Measurements from ENCODE around the gene PLA2G4A.

PLA2G4A gene

DNA sequence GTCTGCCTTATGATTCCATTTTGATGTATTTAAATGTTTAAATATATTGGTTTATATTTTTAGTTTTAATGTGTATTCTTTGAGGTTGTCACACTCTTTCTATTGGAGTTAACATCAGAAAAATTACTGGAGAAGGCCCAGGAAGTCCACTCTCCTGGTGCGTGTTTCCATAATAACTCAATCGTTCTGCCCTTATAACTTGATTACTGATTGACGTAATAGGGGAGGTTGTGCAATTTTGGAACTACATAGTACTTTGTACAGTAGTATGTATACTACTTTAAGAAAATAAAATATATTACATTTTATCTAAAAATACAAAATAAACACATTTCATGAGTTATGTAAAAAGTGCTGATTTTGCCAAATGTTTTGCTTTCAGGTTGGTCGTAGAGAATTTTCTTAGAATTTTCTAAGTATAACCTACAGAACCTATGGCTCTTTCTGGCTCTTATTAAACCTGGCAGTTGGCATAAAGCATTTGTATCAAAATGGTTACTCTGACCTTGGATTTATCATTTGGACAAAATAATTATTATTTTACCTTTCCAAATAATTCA, 5.7 kb downstream of the PLA2G4A start:
- no peak for DNase-seq

DNA sequence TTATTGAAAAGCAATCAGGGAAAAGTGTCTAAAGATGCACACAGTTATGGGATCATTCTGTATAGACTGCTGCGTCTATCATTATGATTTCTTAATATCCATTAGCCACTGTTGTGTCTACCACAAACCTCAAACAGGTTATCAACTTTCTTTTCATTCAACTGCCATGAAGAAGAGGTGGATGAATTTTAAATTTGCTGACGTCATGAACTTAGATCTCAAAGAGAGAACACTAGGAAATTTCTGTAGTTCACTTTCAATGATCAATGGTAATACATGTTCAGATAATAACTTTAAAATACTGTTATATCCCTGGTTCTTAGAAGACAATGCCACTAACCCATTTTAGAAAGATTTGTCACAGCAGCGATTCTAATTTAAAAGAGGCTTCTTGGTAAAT, 6.7 kb downstream of the PLA2G4A start:
- DNase-seq: no peak

DNA sequence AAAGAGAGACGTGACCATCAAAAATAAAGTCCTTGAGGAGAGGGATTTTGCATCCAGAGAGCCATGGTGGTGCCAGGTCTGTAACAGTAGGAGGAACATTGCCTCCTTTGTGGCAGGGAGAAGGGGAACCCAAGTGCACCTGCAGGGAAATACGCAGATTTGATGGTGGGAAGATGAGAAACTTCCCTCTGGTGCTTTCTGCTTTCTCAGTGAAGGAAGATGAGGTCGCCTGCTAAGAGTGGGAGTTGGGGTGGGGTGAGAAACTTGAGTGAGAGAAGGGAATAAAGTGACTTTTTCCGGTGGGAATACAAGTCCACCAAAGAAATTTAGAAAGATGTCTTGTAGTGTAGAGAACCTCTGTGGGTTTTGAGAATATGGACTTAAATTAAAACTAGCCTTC, 9.1 kb downstream of the PLA2G4A start:
- no peak for DNase-seq

DNA sequence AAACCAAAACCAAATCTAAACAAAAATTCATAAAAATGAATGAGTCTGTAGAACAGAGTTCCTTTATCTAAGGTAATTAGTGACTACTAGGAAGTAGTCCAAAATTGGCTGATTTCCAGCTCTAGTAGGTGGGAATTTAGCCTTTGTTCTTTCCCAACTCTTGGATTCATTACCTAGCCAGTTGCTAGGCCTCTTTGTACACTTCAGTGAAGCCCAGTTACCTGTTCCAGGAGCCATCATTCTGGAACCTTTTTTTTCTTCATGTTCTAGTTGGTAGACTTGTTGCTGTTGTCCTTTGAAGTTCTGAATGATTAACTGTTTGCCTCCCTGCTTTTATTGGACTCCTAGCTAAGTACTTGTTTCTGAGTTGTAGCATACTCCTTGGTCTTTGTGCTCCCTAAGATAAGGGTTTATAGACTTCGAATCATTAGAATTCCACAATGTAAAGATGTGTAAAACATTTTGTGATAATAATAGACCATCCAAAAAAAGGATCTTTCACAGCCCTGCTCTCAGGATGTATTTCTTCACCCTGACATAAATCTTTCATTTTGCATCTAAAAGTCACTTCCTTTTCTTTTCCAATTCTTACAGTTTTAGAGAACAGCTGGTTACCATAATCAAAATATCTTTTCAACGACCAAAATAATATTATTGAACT, 9.8 kb downstream of the PLA2G4A start:
- DNase-seq: no peak

DNA sequence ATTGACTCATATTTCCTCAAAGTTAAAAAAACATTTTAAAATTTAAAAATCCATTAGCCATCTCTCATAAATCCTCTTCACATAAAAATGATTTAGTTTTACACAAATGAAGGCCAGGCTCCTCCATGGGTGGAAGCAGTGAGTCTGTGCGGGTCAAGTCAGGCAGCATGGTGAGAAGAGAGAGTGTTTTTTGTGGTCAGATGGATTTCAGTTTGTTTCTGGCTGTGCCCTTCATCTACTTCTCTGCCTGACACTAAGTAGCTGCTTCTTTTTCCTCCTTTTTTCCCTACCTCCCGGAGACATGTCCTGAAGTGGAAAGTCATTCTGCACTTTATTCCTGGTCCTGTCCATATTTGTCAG, 10.3 kb downstream of the PLA2G4A start:
- no peak for DNase-seq

DNA sequence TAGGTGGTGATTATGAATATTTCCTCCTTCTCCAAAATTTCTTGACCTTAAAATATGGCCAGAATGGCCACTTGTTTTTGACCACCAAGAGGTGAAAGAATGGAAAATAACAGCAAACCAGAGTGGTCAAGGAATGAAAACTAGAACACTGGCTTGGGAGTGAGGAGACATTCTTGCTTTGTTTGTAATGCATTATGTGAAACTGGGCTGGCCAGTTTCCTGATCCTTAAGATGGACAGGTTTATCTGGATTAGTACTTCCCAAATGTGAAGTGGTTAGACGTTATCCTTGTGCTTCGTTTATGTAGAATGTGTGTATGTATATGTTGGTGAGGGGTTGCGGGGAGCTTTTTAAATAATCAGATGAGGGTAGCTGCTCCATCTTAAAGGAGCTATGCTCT, 12.8 kb downstream of the PLA2G4A start:
- DNase-seq: no peak

DNA sequence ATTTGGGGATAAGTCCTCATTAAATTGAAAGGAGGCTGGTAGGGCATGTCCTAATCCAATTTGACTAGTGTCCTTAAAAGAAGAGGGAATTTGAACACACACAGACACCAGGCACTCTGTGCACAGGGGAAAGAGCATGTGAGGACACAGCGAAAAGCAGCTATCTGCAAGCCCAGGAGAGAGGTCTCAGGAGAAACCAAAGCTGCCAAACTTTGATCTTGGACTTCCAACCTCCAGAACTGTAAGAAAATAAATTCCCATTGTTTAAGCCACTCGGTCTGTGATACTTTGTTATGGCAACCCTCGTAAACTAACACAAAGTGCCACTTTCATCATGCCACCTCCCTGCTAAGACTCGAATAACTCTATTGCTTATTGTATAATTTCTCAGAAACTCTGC, 13.8 kb downstream of the PLA2G4A start:
- DNase-seq: no peak

DNA sequence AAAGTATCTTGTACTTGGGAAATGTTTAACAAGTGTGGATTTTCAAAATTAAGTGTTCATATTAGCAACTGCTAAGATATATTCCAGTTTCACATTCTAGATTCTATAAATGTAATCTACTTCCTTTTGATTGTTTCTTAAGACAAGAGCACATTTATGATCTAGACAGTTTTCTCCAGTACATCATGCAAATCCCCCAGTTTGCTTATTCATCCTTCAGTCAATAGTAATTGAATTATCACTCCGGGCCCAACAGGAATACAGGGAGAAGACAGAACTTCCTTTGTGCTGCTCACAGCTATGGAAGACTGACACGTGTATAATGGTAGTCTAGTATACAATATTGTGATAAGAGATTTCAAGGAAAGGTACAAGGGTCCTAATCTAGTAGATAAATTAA, 14.5 kb downstream of the PLA2G4A start:
- DNase-seq: no peak

DNA sequence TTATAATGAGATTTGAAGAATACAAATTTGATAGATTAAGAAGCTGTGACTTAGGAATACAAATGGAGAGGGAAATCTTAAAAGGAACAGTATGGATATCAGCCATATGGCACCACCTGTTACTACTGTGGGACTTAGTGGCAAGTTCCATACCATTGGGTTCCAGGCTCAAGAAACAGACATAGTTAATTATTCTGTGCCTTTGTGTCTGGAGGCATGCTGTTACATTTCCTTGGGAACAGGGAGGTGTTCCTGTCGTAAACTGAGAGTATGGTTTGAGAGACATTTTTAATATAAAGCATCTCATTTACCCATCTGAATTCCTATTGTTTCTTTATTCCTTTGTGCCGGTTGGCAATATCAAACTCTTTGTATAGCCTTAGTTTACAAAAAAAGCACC, 15.2 kb downstream of the PLA2G4A start:
- no peak for DNase-seq

DNA sequence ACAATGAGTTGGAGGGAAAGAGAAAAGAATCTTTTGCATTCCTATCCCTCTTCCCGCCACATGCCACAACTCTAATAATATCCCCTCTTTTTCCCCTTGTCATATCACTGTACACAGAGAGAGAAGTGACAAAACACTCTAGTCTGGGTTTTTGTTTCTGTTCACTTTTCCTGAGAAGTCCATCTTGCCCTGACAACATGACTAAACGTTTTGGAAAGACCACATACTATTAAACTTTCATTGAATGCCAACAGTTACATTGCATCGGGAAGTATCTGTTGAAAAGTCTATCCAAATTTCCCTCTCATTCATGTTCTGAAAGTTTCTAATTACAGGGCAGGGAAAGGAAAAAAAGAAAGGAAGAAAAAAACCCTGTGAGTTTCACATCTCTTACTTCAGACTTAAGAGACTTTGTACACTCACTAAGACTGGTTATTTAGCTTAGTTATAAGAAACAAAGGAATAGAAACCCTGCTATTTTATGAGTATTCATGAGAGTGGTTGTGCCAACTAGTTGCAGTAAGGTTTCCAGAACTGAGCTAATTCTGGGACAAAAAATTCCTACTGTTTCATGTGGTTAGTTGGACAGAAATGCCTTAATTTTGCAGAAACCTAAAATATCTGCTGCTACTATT, 16.9 kb downstream of the PLA2G4A start:
- DNase-seq: no peak

DNA sequence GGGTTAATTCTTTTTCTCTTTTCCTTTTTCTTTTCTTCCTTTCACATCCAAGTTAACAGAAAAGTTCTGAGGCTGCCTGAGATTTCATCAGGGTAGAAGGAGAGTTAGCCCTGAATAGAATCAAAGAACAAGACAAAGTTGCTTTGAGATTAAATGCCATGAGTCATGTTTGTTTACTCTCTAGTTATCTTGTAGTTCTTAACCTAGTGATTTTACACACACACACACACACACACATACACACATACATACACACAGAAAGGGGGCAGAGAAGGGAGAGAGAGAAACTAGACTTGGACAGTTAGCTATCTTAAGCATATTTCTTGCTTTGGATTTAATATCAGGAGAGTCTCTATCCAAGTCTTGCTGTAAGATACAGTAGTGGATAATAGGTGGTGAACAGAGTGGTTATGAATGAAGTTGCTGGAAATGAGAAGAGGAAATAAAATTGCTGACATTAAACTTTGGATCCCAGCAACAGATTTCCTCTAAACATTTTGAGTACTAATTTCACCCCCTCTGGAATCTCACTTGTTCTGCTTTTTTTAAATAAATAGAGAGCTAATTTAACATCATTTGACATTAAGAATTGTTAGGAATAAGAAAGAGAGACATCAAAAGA, 19.9 kb downstream of the PLA2G4A start:
- DNase-seq: no peak

DNA sequence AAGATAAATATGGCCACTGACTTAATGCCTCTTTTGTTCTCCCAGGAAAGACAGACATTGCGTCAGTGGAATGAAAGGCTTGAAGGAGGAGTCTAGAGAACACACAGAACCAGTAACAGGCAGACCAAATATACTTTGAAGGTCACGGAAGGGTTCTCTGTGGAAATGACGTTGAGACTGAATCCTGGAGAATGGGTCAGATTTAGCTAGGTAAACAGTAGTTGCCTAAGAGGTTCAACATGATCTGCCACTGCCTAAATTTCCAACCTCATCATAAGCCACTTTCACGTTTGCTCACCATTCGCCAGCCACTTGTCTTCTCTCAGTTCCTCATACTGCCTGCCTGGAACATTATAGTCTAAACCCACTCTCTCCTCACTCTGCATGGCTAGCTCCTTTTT, 20.5 kb downstream of the PLA2G4A start:
- DNase-seq: no peak

DNA sequence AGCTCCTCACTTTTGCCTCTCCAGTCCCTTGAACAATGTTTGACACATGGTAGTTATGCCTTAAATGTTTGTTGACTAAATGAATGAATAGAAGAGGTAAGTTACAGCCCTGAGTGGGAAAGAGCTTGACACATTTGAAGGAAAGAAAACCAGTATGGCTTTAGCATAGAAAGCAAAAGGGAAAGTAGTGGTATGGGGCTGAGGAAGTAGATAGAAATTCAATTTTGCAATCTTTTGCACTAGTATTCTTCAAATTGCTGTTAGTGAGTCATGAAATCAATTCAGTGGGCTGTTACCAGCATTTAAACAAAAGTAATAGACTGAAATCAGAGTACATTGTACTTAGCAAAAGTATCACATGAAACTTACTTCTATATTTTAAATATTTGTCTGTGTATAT, 21.1 kb downstream of the PLA2G4A start:
- no peak for DNase-seq

DNA sequence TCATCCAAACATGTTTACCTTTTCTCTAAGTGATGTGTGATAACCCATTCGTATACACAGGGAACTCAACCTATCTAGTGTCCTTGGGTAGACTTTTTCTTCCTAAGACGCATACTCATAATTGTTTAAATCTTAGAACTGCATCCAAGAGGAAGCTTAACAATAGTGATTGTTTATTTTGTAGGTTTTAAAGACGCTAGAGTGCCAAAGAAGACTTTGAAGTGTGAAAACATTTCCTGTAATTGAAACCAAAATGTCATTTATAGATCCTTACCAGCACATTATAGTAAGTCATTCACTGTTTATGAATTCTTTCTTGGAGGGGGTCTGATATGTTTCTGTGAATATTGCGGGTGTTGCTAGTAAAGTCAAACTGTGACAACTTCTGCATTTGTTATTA, 25.4 kb downstream of the PLA2G4A start:
- no peak for DNase-seq

DNA sequence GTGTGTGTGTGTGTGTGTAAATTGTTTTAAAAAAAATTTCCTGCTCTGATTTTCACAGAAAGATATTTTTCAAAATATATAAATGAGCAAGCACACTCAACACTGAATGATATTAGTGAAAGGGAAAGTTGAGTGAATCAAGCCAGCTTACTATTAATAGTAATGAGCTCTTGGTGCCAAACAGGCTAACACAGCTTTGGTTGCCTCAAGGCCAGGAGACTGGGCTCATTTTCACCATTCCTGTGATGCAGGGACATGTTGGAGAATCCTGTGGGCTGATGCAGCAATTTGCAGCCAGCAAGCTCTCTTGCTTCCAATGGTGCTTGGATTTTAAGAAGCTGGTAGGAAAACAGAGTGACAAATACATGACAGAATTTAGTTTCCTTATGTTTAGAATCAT, 30.2 kb downstream of the PLA2G4A start:
- no peak for DNase-seq

DNA sequence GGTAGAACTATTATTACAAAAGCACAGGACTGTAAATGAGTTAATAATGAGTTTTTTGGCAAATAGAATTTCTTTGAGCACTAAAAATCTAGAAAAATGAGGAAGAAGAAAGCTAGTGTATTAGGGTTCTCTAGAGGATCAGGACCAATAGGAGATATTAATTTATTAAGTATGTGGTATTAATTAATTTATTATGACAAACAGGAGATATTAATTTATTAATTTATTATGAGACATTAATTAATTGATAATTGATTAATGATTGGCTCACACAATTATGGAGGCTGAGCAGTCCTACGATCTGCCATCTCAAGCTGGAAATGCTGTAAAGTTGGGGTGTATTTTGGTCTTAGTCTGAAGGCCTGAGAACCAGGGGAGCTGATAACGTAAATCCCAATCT, 31.2 kb downstream of the PLA2G4A start:
- no peak for DNase-seq

DNA sequence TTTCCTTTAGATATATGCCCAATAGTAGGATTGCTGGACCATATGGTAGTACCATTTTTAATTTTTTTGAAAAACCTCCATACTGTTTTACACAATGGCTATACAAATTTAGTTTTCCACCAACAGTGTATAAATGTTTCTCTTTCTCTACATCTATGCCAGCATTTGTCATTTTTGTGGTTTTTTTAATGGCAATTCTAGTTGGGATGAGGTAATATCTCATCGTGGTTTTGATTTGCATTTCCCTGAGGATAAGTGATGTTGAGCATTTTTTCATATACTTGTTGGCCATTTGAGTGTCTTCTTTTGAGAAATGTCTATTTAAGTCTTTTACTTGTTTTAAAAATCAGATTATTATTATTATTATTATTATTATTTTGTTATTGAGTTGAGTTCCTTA, 35.5 kb downstream of the PLA2G4A start:
- no peak for DNase-seq

DNA sequence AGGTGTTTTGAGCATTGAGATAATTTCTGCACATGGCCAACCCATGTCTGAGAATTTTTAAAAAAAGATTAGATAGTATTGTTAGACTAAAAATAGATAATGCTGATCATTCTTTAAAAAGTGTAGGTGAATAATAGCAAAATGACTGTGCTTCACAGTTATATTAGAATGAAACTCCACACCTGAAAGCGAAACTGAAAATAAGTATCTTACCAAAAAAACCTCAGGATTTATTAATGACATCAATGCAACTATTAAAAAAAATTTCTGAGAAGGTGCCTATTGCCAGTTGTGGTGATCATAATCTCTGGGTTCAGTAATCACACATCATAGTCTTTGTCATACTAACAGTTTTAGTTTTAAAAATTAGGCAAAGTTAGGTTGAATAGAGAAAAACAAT, 36.5 kb downstream of the PLA2G4A start:
- DNase-seq: no peak

DNA sequence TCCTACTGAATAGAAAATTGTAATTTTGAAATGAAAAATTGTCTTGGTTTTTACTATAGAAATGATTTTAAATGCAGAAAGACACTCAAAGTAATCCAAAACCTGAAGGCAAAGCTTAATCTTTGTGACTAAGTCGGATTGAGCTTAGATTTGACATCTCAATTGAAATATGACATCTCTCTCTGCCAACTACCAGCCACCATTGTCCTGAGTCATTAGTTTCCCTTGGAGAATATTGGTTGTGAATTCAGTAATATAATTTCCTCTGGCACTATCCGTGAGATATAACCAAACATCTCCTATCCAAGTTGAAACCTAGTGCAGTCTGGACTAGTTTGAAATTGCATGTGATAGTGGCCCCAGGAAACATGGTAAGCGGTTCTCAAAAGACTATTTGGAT, 37.1 kb downstream of the PLA2G4A start:
- no peak for DNase-seq

DNA sequence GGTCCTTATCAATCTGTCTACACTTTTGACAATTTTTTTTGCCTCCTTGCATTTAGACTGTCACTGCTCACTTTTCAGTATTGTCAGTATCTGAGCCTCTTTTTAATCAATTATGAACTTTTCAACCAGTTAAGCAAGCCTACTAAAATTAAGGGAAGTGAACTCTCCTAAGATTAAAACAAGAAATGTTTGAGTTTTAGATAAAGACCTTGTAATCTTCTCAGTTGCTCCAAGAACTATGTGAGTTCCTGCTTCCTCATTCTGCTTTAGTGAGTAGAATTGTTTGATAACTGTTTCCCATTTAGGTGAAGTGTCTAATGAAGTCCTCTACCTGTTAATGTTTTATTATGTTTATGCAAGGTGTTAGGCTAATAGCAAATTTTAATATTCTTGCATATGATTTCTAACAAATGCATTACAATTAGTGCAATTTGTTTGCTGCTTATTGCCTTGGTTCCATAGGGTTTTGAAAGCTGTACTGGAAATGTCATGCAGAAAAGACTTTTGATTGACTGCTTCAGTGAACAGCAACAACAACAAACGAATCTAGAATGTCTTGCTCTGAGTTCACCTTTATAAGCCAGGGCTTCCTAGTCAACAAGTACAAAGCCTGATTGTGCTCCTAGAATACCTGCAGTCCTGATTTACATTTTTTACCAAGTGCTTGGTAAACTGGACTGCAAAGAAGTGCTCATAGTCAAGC, 40.9 kb downstream of the PLA2G4A start:
- no peak for DNase-seq

DNA sequence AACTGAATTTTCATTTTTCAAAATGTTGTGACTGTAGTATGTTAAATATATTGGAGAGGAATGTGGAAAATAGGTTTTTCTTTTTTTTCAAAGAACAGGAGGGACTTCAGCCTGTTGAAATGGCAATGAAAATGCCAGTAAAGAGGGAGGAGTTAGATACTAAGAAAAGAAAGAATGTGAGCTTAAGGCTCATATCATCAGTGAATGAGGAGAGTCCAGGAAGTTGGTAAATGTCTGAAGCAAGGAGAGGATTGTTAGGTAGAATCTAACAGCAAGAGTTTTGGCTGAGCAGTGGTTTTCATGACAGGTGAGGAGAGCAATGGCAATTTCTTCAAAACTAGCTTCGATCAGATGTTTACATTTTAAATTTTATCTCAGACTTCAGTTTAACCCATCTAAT, 43.0 kb downstream of the PLA2G4A start:
- no peak for DNase-seq

DNA sequence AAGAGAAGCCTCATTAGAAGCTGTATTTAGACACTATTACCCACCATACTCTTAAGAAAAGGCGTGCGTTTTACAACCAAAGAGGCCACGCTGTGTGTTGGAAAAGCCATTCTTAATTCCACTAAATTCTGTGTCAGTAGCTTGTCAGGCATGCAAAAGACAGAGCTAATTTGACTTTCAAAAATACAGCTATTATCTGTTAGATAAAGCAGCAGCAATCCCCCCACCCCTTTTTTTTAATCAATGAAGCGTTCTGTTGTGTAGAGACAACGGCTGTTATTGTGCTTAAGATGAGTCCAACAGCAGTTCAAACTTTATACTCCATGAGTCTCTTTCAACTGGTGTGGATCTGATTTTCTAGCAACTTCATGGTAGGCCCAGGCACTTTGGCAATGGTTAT, 43.5 kb downstream of the PLA2G4A start:
- DNase-seq: no peak

DNA sequence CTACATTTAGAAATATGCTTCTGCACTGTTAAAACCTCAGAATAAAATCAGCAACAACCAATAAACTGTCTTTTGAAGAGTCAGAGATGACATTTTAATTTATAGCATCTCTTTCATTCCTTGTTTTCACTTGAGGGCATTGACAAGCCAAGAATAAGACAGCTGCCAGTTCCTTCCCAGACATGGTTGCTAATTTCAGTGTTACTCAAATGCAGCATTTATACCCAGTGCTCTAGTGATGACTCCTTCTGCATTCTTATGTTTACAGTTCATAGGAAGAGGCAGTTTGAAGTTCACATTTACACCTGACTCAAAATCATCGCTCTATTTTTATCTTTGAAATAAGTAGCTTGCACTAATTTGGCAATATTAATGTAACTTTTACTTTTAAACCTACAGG, 44.9 kb downstream of the PLA2G4A start:
- no peak for DNase-seq
